Erythroblast (primary cell): ENCODE results near the gene DAAM1.

Experiments used
- GATA1 ChIP-seq: IDR thresholded peaks from 2 replicates; pipeline ENCODE4 v1.6.1; 2011; ENCODE audit warnings: low read depth, mild to moderate bottlenecking, control low read depth, low read length, moderate library complexity
- POLR2A ChIP-seq: IDR thresholded peaks from 2 replicates; pipeline ENCODE4 v1.6.1; 2011; ENCODE audit warnings: mild to moderate bottlenecking, low read length

DNA sequence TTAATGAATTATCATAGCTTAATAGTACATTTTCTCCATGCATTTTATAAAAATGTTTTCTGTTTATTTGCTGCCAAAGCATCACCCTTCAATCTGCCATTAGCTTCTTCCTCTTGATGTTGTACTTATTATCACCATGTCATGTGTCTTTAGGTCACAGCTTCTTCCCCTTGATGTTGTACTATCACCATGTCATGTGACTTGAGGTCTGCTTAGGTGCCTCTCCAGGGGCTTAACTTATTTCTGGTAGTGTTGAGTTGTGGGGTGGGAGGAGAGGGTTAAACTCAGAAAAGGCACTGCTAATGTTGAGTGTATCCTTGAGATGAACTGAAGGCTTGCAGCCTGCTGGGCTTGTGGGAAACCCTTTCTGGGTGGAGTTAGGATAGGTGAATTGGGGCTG, 87.8 kb downstream of the DAAM1 start:
- TF ChIP-seq POLR2A, result no peak
- no peak for TF ChIP-seq GATA1
